ENCODE measurements around the gene COX6A2.

DNA sequence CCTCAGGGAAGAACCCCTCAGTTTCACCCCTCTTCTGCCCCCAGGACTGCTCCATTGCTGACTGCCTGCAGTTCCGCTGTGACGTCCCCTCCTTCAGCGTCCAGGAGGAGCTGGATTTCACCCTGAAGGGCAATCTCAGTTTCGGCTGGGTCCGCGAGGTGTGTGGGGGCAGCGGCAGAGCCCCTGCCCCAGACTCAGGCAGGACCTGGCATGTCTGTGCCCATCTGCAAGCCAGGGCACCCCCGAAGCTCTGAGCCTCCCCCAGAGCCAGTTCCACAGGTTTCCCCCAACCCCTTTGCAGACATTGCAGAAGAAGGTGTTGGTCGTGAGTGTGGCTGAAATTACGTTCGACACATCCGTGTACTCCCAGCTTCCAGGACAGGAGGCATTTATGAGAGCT is 4.4 kb downstream of the COX6A2 start:
- TF ChIP-seq, protein P1, sequence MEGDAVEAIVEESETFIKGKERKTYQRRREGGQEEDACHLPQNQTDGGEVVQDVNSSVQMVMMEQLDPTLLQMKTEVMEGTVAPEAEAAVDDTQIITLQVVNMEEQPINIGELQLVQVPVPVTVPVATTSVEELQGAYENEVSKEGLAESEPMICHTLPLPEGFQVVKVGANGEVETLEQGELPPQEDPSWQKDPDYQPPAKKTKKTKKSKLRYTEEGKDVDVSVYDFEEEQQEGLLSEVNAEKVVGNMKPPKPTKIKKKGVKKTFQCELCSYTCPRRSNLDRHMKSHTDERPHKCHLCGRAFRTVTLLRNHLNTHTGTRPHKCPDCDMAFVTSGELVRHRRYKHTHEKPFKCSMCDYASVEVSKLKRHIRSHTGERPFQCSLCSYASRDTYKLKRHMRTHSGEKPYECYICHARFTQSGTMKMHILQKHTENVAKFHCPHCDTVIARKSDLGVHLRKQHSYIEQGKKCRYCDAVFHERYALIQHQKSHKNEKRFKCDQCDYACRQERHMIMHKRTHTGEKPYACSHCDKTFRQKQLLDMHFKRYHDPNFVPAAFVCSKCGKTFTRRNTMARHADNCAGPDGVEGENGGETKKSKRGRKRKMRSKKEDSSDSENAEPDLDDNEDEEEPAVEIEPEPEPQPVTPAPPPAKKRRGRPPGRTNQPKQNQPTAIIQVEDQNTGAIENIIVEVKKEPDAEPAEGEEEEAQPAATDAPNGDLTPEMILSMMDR (IDR thresholded peaks at IDR 0.05; ENCODE audit: low read depth, low read length, missing input control) = no peak
- TF ChIP-seq RXRA (IDR thresholded peaks at IDR 0.05) (no peak), REST (IDR thresholded peaks at IDR 0.05) (no peak), JUND (IDR thresholded peaks at IDR 0.05) (no peak), TAF1 (conservative IDR thresholded peaks at IDR 0.05) (no peak), SP1 (IDR thresholded peaks at IDR 0.05) (no peak), EGR1 (IDR thresholded peaks at IDR 0.05; ENCODE audit: low read depth in 2 of 2) (no peak)

All from liver (tissue), 3 donors.